Measurements from ENCODE around the gene STN1. TPM values are rescaled to one million over a fixed set of nuclear protein-coding genes. Genes with fewer than 3 reads are reported as not detected.

Gene STN1
- total and polyA plus RNA-seq, 10 of the 15 experiments (the other 5 are each of a cell fraction or from before 2014, with no cell fraction given): 22.2 to 31.8 (median 28.5) TPM

GRCh38 chr10:103917302-103918052 is 507 bp downstream of the STN1 start (continued):
- no peak for TF ChIP-seq ZNF592 (IDR thresholded peaks at IDR 0.05)
- no peak for TF ChIP-seq ATF2 (IDR thresholded peaks at IDR 0.05; ENCODE audit: low read length)
- 0 out of 2 replicates have a peak, but pooled peaks have one; percentile 26 for TF ChIP-seq BACH1 (IDR thresholded peaks at IDR 0.05; ENCODE audit: borderline replicate concordance)
- no peak for TF ChIP-seq CHD4 (IDR thresholded peaks at IDR 0.05)
- peak; percentile 24; the same call in 1 of the 2 replicates for TF ChIP-seq MAX (IDR thresholded peaks at IDR 0.05; ENCODE audit: low read depth, low read length)
- peak; percentile 81 for TF ChIP-seq LARP7 (IDR thresholded peaks at IDR 0.05)
- 0 out of 2 replicates have a peak, but pooled peaks have one; percentile 77 for TF ChIP-seq CHD1 (IDR thresholded peaks at IDR 0.05; ENCODE audit: low read depth, low read length)
- TF ChIP-seq ATF7 (IDR thresholded peaks at IDR 0.05; ENCODE audit: low read depth): 0 out of 2 replicates have a peak, but pooled peaks have one; percentile 15
- 0 out of 2 replicates have a peak, but pooled peaks have one; percentile 38 for TF ChIP-seq ZNF24 (IDR thresholded peaks at IDR 0.05)
- TF ChIP-seq MEF2B (IDR thresholded peaks at IDR 0.05; ENCODE audit: partially characterized antibody, poor library complexity, severe bottlenecking): peak; percentile 13
- peak; percentile 69 for TF ChIP-seq IKZF1 (conservative IDR thresholded peaks at IDR 0.05)
- peak; percentile 77; the same call in 1 of the 2 replicates for TF ChIP-seq ZNF207 (IDR thresholded peaks at IDR 0.05; ENCODE audit: borderline replicate concordance)
- TF ChIP-seq RB1 (IDR thresholded peaks at IDR 0.05; ENCODE audit: borderline replicate concordance): peak; percentile 60; the same call in 1 of the 2 replicates
- peak; percentile 50; the same call in 1 of the 2 replicates for TF ChIP-seq ZNF687 (IDR thresholded peaks at IDR 0.05)
- TF ChIP-seq NBN (IDR thresholded peaks at IDR 0.05): peak; percentile 76
- TF ChIP-seq MLLT1 (IDR thresholded peaks at IDR 0.05): peak; percentile 58
- 0 out of 2 replicates have a peak, but pooled peaks have one; percentile 41 for TF ChIP-seq SMARCA5 (IDR thresholded peaks at IDR 0.05)
- TF ChIP-seq KLF5 (IDR thresholded peaks at IDR 0.05; ENCODE audit: partially characterized antibody): peak; percentile 45
- 0 out of 2 replicates have a peak, but pooled peaks have one; percentile 70 for TF ChIP-seq PAX5 (IDR thresholded peaks at IDR 0.05; ENCODE audit: borderline replicate concordance, low read depth, low read length)

Measured in GM12878 (cell line).